C4-2B (cell line): ENCODE measurements around the gene COQ8A.

Experiments used
- ZFX ChIP-seq: fragments of 450-650 bp; IDR thresholded peaks from 2 replicates; pipeline ENCODE4 v1.6.1; 2017
- TF ChIP-seq, protein P1 (sequence below): fragments of 450-650 bp; conservative IDR thresholded peaks from 2 replicates; pipeline ENCODE4 v1.5.1; 2017; ENCODE audit warnings: mild to moderate bottlenecking

DNA sequence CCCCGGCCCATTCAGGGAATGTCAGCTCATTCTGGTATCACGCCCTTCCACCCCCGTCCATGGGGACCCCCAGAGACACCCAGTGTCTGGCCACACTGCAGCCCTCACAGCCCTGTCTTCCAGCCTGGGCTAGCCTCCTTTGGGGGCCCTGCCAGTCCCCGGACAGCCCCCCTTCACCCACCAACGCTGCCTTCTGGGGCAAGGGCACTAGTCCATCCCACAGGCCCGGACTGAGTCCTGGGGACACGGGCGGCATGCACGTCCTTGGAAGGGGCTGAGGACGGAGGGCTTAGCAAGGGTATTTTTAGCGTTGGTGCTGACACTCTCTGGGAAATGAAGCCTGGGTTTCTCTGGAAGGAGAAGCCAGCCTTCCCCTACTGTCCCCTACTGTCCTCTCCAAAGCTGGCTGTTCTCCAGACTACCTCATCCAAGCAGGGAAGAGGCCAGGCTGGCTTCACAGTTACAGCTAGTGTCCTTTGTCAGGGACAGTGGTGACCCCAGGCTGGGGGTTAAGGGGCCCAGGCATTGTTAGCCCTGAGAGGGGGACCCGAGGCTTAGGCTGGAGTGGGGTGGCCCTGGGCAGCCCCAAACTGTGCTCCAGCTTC, 39.5 kb downstream of the COQ8A start:
- TF ChIP-seq, protein P1, sequence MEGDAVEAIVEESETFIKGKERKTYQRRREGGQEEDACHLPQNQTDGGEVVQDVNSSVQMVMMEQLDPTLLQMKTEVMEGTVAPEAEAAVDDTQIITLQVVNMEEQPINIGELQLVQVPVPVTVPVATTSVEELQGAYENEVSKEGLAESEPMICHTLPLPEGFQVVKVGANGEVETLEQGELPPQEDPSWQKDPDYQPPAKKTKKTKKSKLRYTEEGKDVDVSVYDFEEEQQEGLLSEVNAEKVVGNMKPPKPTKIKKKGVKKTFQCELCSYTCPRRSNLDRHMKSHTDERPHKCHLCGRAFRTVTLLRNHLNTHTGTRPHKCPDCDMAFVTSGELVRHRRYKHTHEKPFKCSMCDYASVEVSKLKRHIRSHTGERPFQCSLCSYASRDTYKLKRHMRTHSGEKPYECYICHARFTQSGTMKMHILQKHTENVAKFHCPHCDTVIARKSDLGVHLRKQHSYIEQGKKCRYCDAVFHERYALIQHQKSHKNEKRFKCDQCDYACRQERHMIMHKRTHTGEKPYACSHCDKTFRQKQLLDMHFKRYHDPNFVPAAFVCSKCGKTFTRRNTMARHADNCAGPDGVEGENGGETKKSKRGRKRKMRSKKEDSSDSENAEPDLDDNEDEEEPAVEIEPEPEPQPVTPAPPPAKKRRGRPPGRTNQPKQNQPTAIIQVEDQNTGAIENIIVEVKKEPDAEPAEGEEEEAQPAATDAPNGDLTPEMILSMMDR, result no peak
- no peak for TF ChIP-seq ZFX
